DND-41 (cell line): ENCODE measurements around the gene CPNE5.

ENCODE experiments used
- ATAC-seq: fragments of 200-7000 bp; cut with Tn5 transposase; 3 replicates; pipeline ENCODE4 v1.9.1; 2021; ENCODE audit warnings: low read depth; ENCODE audit not compliant: insufficient read depth
- DNase-seq: peaks from one replicate; pipeline ENCODE4 v3.0.0-alpha.2; 2020
- H2AFZ ChIP-seq: 2 replicates; pipeline ENCODE4 v1.6.0; 2012; ENCODE audit warnings: low read depth, low read length
- H3K27ac ChIP-seq: 2 replicates; pipeline ENCODE4 v1.5.1; 2012; ENCODE audit warnings: low read length, inconsistent platforms
- H3K27me3 ChIP-seq: fragments of 200-600 bp; sonication (generic); 2 replicates; pipeline ENCODE4 v1.6.0; 2012; ENCODE audit warnings: low read length, mild to moderate bottlenecking, inconsistent platforms; ENCODE audit not compliant: insufficient read depth, poor library complexity
- H3K36me3 ChIP-seq: 2 replicates; pipeline ENCODE4 v1.5.1; 2012; ENCODE audit warnings: low read length, inconsistent platforms; ENCODE audit not compliant: insufficient read depth
- H3K4me1 ChIP-seq: 2 replicates; pipeline ENCODE4 v1.5.1; 2012; ENCODE audit warnings: mild to moderate bottlenecking, low read length; ENCODE audit not compliant: insufficient read depth
- H3K4me2 ChIP-seq: 2 replicates; pipeline ENCODE4 v1.6.0; 2012; ENCODE audit warnings: mild to moderate bottlenecking, moderate library complexity, low read length, inconsistent platforms; ENCODE audit not compliant: insufficient read depth
- H3K4me3 ChIP-seq, 2 experiments: fragments of 200-600 bp in 1 of 2; shearing (Covaris generic) in 1 of 2; 2 replicates each; pipeline ENCODE4 v1.5.1; 2012 to 2016; ENCODE audit warnings: inconsistent platforms in 2 of 2, low read length in 2 of 2, mild to moderate bottlenecking in 2 of 2, low read depth in 1 of 2, moderate library complexity in 1 of 2
- H3K79me2 ChIP-seq: 2 replicates; pipeline ENCODE4 v1.6.0; 2012; ENCODE audit warnings: low read length, inconsistent platforms; ENCODE audit not compliant: insufficient read depth
- H3K9ac ChIP-seq: 2 replicates; pipeline ENCODE4 v1.6.0; 2012; ENCODE audit warnings: low read depth, mild to moderate bottlenecking, inconsistent platforms, low read length, moderate library complexity
- H3K9me3 ChIP-seq: 2 replicates; pipeline ENCODE4 v1.5.1; 2012; ENCODE audit warnings: low read length, moderate library complexity, mild to moderate bottlenecking, inconsistent platforms; ENCODE audit not compliant: insufficient read depth, severe bottlenecking
- H4K20me1 ChIP-seq: 2 replicates; pipeline ENCODE4 v1.6.0; 2012; ENCODE audit warnings: low read length; ENCODE audit not compliant: insufficient read depth
- CTCF ChIP-seq: IDR thresholded peaks from 2 replicates; pipeline ENCODE4 v1.5.1; 2012; ENCODE audit warnings: borderline replicate concordance, low read length, moderate library complexity, mild to moderate bottlenecking; ENCODE audit not compliant: poor library complexity, severe bottlenecking; ENCODE audit errors: extremely low read depth
- EZH2 ChIP-seq: IDR thresholded peaks from 3 replicates; pipeline ENCODE4 v1.6.1; 2012; ENCODE audit warnings: borderline replicate concordance, low read depth, mild to moderate bottlenecking, moderate library complexity, low read length, inconsistent platforms; ENCODE audit not compliant: severe bottlenecking

Gene CPNE5

DNA sequence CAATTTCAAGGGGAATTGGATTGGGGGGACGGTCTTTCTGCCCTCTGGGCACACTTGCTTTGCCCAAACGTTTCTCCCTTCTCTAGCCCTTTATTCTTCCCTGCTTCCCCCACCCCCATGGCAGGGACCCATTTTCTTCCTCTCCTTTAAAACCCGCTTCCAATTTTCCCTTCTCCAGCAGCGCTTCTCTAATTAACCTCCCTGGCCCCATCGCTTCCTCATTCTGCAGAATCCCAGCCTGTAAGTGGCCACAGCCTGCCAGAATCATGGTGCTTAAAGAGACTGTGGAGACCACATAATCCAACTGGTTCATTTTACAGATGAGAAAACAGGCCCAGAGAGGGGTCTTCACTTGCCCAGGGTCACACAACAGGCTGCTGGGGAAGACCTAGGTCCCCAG is 61.4 kb downstream of the CPNE5 start:
- DNase-seq, result no peak
- no peak overlapping the region; the same call in 1 of the 2 replicates for H3K9ac ChIP-seq

DNA sequence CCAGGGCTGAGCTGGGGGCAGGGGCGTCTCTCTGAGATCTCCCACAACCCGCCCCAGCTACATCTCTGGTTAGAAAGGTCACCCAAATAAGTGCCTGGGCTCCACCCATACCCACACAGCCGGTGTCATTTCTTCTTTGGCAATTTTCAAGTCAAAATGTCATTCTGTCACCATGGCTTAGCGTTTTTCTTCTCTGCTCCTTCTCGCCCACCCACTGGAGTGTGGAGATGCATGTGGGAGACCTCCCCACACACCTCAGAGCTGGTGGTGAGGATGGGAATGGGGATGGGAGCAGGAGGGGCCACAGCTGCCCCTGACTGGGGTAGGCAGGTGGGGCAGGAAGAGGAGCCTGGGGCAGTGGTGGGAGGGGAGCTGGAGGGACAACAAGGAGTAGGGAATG is 63.1 kb downstream of the CPNE5 start:
- Histone ChIP-seq H3K4me2 (no peak overlapping the region), H3K4me1 (peaks cover 91% of the 10 kb centered on the region), H3K27ac (peak overlapping the region; percentile 51), H3K9ac (no peak overlapping the region), H4K20me1 (no peaks in the 10 kb centered on the region), H3K9me3 (no peaks in the 10 kb centered on the region), H3K36me3 (no peaks in the 10 kb centered on the region), H2AFZ (no peak overlapping the region), H3K4me3 (no peak overlapping the region), H3K79me2 (no peaks in the 10 kb centered on the region), H3K27me3 (no peaks in the 10 kb centered on the region)
- TF ChIP-seq EZH2 (no peak), CTCF (no peak)
- ATAC-seq, result no peak
- no peak for DNase-seq

More for the DNA sequence above, 61.4 kb downstream of the CPNE5 start:
- peak overlapping the region; percentile 47; the same call in 1 of the 2 replicates for H3K27ac ChIP-seq
- H3K36me3 ChIP-seq, result no peaks in the 10 kb centered on the region
- no peaks in the 10 kb centered on the region for H3K9me3 ChIP-seq
- H2AFZ ChIP-seq, result no peak overlapping the region
- no peaks in the 10 kb centered on the region for H4K20me1 ChIP-seq
- no peak overlapping the region for H3K4me3 ChIP-seq
- H3K4me1 ChIP-seq, result peaks cover 91% of the 10 kb centered on the region
- H3K27me3 ChIP-seq, result no peaks in the 10 kb centered on the region
- no peak overlapping the region for H3K4me2 ChIP-seq
- TF ChIP-seq EZH2 (no peak), CTCF (no peak)
- H3K79me2 ChIP-seq, result no peaks in the 10 kb centered on the region
- ATAC-seq, result no peak

DNA sequence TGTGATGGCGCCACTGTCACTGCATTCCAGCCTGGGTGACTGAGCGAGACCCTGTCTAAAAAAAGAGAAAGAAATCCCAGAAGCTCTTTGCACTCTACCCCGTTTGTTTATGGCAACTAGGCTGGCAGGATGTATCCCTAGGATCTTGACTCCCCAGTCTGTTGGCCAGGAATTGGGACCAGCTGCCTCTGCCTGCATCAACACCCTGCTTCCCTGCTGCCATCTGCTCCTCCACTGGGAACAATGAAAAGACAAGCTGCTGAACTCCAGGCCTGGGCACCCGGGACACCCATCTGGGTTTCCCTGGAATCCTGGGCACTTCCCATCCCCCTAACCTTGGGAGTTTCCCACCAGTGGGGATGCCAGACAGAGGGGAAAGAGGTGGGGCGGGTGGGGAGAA is 64.9 kb downstream of the CPNE5 start:
- Histone ChIP-seq H4K20me1 (no peaks in the 10 kb centered on the region), H3K4me1 (peaks cover 91% of the 10 kb centered on the region), H3K4me3 (no peak overlapping the region), H3K9ac (no peak overlapping the region; the same call in 1 of the 2 replicates), H3K27me3 (no peaks in the 10 kb centered on the region), H3K9me3 (no peaks in the 10 kb centered on the region), H3K4me2 (no peak overlapping the region), H3K27ac (peak overlapping the region; percentile 92), H3K36me3 (no peaks in the 10 kb centered on the region), H2AFZ (no peak overlapping the region), H3K79me2 (no peaks in the 10 kb centered on the region)
- no peak for DNase-seq
- no peak for ATAC-seq
- no peak for TF ChIP-seq CTCF
- TF ChIP-seq EZH2, result no peak

- Histone ChIP-seq H3K4me3 (peak overlapping the region in 1 of 2 experiments; percentile 26; a peak in 1 of 4 replicates), H3K27me3 (no peaks in the 10 kb centered on the region), H3K27ac (peak overlapping the region; percentile 92), H4K20me1 (no peaks in the 10 kb centered on the region), H3K9ac (peak overlapping the region; percentile 56), H3K79me2 (no peaks in the 10 kb centered on the region), H3K9me3 (no peaks in the 10 kb centered on the region), H3K4me2 (peak overlapping the region; percentile 54), H3K4me1 (peaks cover 93% of the 10 kb centered on the region), H2AFZ (peak overlapping the region; percentile 19), H3K36me3 (no peaks in the 10 kb centered on the region)
- ATAC-seq, result peak; percentile 63
- peak; percentile 45 for TF ChIP-seq CTCF
- TF ChIP-seq EZH2, result no peak
- peak; percentile 93 for DNase-seq
These were observed 66.8 kb downstream of the CPNE5 start for GRCh38 chr6:36772397-36772796.
